ENCODE results near the gene KASH5.

Gene KASH5

DNA sequence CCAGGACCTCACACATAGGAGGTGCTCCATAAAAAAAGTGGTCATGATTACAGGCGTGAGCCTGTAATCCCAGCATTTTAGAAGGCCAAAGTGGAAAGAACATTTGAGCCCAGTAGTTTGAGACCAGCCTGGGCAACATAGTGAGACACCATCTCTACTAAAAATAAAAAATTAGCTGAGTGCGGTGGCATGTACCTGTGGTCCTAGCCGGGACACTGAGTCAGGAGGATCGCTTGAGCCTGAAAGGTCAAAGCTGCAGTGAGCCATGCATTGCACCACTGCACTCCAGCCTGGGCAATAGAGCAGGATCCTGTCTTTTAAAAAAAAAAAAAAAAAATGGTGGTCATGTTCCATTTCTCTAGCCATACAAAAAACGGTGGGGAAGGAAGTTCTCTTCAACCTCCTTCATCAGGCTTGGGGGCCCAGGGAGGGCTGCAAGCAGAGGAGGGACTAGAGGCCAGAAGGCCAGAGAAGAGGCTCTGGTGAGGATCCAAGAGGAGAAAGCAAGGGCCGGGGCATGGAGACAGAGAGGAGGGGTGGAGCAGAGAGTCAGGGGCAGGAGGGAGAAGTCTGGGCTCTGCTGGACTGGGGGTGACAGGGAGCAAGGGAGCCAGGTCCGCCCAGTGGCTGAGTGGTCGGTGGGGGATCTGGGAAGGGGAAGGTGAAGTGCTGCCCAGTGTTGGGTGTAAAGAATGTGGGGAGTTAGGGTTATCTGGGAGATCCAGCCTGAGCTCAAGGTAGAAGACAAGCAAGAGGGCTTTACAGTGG is 8.9 kb downstream of the KASH5 start:
- Histone ChIP-seq H3K27ac (ENCODE audit: low read length) (no peak overlapping the region), H3K27me3 (ENCODE audit: control insufficient read depth, insufficient read depth, low read length) (no peaks in the 10 kb centered on the region), H3K4me1 (ENCODE audit: control insufficient read depth, insufficient read depth, low read length) (peaks cover 3% of the 10 kb centered on the region), H3K4me3 (ENCODE audit: low read length) (no peak overlapping the region), H3K9me3 (ENCODE audit: control insufficient read depth, insufficient read depth, low read length) (no peaks in the 10 kb centered on the region), H3K36me3 (ENCODE audit: control insufficient read depth, insufficient read depth, low read length) (no peaks in the 10 kb centered on the region)
- no peak for DNase-seq (ENCODE audit: low read depth, low spot score)
- no CpG with 5 or more reads among the region's 8 CpGs for WGBS (ENCODE audit: insufficient coverage, insufficient read length)

DNA sequence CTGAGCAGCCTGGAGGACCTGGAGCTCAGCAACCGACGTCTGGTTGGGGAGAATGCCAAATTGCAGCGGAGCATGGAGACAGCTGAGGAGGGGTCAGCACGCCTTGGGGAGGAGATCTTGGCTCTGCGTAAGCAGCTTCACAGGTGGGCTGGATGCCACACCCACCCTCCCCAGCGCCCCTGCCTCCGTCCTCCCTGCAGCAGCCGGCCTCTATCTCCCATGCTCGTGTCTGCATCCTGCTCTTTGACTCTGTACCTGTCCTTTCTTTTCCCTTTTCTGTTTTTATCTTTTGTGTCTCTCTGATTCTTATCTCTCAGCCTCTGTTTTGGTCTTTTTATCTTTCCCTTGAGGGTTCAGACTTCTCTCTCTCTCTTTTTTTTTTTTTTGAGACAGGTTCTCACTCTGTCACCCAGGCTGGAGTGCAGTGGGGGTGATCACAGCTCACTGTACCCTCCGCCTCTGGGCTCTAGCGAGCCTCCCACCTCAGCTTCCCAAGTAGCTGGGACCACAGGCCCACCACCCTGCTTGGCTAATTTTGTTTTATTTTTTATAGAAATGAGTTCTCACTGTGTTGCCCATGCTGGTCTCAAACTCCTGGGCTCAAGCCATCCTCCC is 10.1 kb downstream of the KASH5 start:
- H3K4me3 ChIP-seq (ENCODE audit: low read length): no peak overlapping the region
- no peak for DNase-seq (ENCODE audit: low read depth, low spot score)
- no peaks in the 10 kb centered on the region for H3K36me3 ChIP-seq (ENCODE audit: control insufficient read depth, insufficient read depth, low read length)
- no CpG with 5 or more reads among the region's 11 CpGs for WGBS (ENCODE audit: insufficient coverage, insufficient read length)
- H3K27me3 ChIP-seq (ENCODE audit: control insufficient read depth, insufficient read depth, low read length): no peaks in the 10 kb centered on the region
- H3K9me3 ChIP-seq (ENCODE audit: control insufficient read depth, insufficient read depth, low read length): no peaks in the 10 kb centered on the region
- no peak overlapping the region for H3K27ac ChIP-seq (ENCODE audit: low read length)
- H3K4me1 ChIP-seq (ENCODE audit: control insufficient read depth, insufficient read depth, low read length): peaks cover 3% of the 10 kb centered on the region

DNA sequence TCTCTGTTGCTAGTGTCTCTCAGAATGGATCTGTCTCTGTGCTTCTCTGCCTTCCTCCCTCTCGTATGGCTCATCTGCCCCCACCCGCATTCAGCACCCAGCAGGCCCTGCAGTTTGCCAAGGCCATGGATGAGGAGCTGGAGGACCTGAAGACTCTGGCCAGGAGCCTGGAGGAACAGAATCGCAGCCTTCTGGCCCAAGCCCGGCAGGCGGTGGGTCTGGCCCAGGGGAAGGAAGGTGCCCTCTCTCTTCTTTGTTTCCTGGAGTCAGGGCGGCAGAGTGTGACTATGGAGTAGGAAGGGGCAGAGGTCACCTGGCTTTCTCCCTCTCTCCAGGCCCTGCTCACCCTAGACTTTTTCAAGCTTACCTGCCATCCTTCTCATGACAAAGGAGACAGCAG is 10.9 kb downstream of the KASH5 start:
- H3K9me3 ChIP-seq (ENCODE audit: control insufficient read depth, insufficient read depth, low read length): no peaks in the 10 kb centered on the region
- no peak for DNase-seq (ENCODE audit: low read depth, low spot score)
- no peak overlapping the region for H3K27ac ChIP-seq (ENCODE audit: low read length)
- no peak overlapping the region for H3K4me3 ChIP-seq (ENCODE audit: low read length)
- no peaks in the 10 kb centered on the region for H3K27me3 ChIP-seq (ENCODE audit: control insufficient read depth, insufficient read depth, low read length)
- H3K36me3 ChIP-seq (ENCODE audit: control insufficient read depth, insufficient read depth, low read length): no peaks in the 10 kb centered on the region
- WGBS (ENCODE audit: insufficient coverage, insufficient read length): no CpG with 5 or more reads among the region's 6 CpGs
- H3K4me1 ChIP-seq (ENCODE audit: control insufficient read depth, insufficient read depth, low read length): peaks cover 5% of the 10 kb centered on the region

DNA sequence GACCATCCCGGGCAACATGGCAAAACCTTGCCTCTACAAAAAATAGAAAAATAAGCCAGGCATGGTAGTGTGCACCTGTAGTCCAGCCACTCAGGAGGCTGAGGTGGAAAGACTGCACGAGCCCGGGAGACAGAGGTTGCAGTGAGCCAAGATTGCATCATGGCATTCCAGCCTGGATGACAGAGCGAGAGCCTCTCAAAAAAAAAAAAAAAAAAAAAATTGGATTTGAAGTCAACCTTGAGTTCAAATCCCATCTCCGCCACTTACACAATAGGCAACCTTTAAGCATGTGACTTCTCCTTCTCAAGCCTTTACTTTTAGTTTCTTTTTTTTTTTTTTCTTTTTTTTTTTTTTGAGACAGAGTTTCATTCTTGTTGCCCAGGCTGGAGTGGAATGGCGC is 12.0 kb downstream of the KASH5 start:
- DNase-seq (ENCODE audit: low read depth, low spot score): no peak
- Histone ChIP-seq H3K4me3 (ENCODE audit: low read length) (no peak overlapping the region), H3K27ac (ENCODE audit: low read length) (no peak overlapping the region), H3K9me3 (ENCODE audit: control insufficient read depth, insufficient read depth, low read length) (no peaks in the 10 kb centered on the region), H3K27me3 (ENCODE audit: control insufficient read depth, insufficient read depth, low read length) (no peaks in the 10 kb centered on the region), H3K4me1 (ENCODE audit: control insufficient read depth, insufficient read depth, low read length) (peaks cover 10% of the 10 kb centered on the region), H3K36me3 (ENCODE audit: control insufficient read depth, insufficient read depth, low read length) (no peaks in the 10 kb centered on the region)
- WGBS (ENCODE audit: insufficient coverage, insufficient read length): no CpG with 5 or more reads among the region's 6 CpGs

DNA sequence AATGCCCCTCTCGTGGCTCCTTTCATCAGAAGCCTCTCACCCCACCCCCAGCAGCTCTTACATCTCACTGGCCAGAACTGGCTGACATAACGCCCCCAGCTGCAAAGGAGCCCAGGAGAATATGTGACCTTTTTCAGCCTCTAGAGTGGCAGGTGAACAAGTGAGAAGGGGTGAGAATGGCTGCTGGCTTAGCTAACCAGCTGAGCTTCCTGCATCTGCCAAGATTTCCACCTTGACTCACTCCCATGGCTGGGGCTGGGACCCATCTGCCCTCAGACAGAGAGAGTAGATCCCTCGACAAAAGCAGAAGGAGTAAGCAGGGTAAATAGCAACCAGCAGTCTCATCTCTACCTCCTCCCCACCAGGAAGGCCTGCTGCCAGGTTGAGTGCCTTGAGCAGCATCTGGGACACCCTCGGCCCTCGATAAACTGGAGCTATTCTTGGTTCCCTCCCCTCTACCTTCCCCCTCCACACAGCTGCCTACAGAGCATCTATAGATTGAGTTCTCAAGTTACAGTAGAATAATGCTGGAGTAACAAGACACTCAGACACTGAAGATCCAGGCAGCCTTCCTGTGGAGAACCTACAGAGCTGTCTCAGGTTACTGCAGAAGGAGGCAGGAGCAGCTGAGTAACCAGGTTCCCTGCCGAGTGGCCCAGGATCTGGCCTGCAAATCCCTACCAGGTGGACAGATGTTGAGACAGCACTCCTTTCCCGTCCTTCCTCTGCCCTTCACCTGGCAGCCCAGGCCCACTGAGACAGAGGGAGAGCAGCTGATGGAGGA is 15.5 kb downstream of the KASH5 start:
- WGBS (ENCODE audit: insufficient coverage, insufficient read length): no CpG with 5 or more reads among the region's 7 CpGs
- H3K36me3 ChIP-seq (ENCODE audit: control insufficient read depth, insufficient read depth, low read length): no peaks in the 10 kb centered on the region
- H3K27ac ChIP-seq (ENCODE audit: low read length): no peak overlapping the region
- no peaks in the 10 kb centered on the region for H3K9me3 ChIP-seq (ENCODE audit: control insufficient read depth, insufficient read depth, low read length)
- no peaks in the 10 kb centered on the region for H3K27me3 ChIP-seq (ENCODE audit: control insufficient read depth, insufficient read depth, low read length)
- peak; percentile 92 for DNase-seq (ENCODE audit: low read depth, low spot score)
- no peak overlapping the region for H3K4me3 ChIP-seq (ENCODE audit: low read length)
- peaks cover 7% of the 10 kb centered on the region for H3K4me1 ChIP-seq (ENCODE audit: control insufficient read depth, insufficient read depth, low read length)

DNA sequence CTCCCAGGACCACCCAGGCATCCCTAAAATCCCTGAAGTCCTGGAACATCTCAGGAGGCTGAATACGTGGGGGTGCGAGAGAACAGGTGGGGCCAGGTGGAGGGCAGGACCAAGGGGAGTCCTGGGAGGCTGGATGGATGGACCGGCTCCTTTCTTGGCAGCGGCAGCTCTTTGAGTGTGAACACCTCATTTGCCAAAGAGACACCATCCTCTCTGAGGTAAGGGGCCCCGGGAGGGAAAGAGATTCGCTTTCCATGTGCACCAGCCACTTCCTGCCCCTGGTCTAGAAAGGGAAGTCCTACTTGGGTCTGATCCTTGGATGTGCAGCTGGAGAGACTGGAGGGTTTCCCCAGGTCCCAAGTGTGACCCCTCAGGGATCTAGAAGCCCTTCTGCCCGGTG is 19.0 kb downstream of the KASH5 start:
- no CpG with 5 or more reads among the region's 7 CpGs for WGBS (ENCODE audit: insufficient coverage, insufficient read length)
- no peaks in the 10 kb centered on the region for H3K27me3 ChIP-seq (ENCODE audit: control insufficient read depth, insufficient read depth, low read length)
- no peaks in the 10 kb centered on the region for H3K36me3 ChIP-seq (ENCODE audit: control insufficient read depth, insufficient read depth, low read length)
- no peak overlapping the region for H3K27ac ChIP-seq (ENCODE audit: low read length)
- peaks cover 7% of the 10 kb centered on the region for H3K4me1 ChIP-seq (ENCODE audit: control insufficient read depth, insufficient read depth, low read length)
- no peak for DNase-seq (ENCODE audit: low read depth, low spot score)
- H3K4me3 ChIP-seq (ENCODE audit: low read length): no peak overlapping the region
- no peaks in the 10 kb centered on the region for H3K9me3 ChIP-seq (ENCODE audit: control insufficient read depth, insufficient read depth, low read length)

DNA sequence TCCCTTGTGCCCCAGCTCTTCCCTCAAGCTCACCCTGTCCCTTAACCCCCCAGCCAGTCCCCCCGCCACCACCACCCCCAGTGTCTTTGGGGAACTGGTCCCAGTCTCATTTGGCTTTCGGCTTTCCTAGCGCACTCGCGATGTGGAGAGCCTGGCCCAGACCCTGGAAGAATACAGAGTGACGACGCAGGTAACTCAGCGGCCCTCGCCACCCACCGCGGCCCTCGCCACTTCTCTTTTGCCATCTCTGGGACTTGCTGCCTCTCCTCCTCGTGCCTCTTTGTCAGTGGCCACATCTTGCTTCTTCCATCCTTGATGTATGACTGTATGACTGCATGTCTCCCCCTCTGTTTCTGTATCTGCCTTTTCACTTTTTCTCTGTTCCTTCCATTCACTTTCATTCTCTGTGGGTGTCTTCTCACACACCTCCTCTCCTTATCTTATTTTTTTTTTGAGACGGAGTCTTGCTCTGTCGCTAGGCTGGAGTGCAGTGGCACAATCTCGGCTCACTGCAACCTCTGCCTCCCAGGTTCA is 19.5 kb downstream of the KASH5 start:
- Histone ChIP-seq H3K27me3 (ENCODE audit: control insufficient read depth, insufficient read depth, low read length) (no peaks in the 10 kb centered on the region), H3K4me1 (ENCODE audit: control insufficient read depth, insufficient read depth, low read length) (peaks cover 7% of the 10 kb centered on the region), H3K27ac (ENCODE audit: low read length) (no peak overlapping the region), H3K9me3 (ENCODE audit: control insufficient read depth, insufficient read depth, low read length) (no peaks in the 10 kb centered on the region), H3K4me3 (ENCODE audit: low read length) (no peak overlapping the region), H3K36me3 (ENCODE audit: control insufficient read depth, insufficient read depth, low read length) (no peaks in the 10 kb centered on the region)
- no peak for DNase-seq (ENCODE audit: low read depth, low spot score)
- WGBS (ENCODE audit: insufficient coverage, insufficient read length): no CpG with 5 or more reads among the region's 16 CpGs

DNA sequence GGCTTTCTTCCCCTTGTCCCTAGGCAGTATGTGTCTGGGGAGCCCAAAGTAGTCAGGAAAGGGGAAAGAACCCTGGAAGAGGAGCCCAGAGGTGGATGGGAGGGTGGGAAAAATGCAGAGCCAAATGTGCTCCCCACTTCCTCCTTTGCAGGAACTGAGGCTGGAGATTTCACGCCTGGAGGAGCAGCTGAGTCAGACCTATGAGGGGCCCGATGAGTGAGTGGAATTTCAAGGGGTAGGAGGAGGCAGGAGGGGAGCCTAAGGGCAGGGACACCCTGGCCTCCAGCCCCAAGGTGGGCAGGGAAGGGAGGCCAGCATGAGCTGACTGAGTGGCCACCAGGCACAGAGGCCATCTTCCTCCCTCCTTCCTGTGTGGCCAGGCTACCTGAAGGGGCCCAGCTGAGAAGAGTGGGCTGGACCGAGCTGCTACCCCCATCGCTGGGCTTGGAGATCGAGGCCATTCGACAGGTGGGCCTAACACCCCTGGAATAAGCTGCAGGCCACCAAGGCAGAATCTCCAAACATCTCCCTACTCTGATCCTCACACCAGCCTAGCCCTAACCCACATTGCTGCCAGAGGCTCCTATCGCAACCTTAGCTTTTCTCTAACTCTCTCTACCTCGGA is 20.9 kb downstream of the KASH5 start:
- Histone ChIP-seq H3K4me3 (ENCODE audit: low read length) (no peak overlapping the region), H3K27me3 (ENCODE audit: control insufficient read depth, insufficient read depth, low read length) (no peaks in the 10 kb centered on the region), H3K4me1 (ENCODE audit: control insufficient read depth, insufficient read depth, low read length) (peaks cover 5% of the 10 kb centered on the region), H3K9me3 (ENCODE audit: control insufficient read depth, insufficient read depth, low read length) (no peaks in the 10 kb centered on the region), H3K27ac (ENCODE audit: low read length) (no peak overlapping the region), H3K36me3 (ENCODE audit: control insufficient read depth, insufficient read depth, low read length) (no peaks in the 10 kb centered on the region)
- WGBS (ENCODE audit: insufficient coverage, insufficient read length): no CpG with 5 or more reads among the region's 8 CpGs
- no peak for DNase-seq (ENCODE audit: low read depth, low spot score)

DNA sequence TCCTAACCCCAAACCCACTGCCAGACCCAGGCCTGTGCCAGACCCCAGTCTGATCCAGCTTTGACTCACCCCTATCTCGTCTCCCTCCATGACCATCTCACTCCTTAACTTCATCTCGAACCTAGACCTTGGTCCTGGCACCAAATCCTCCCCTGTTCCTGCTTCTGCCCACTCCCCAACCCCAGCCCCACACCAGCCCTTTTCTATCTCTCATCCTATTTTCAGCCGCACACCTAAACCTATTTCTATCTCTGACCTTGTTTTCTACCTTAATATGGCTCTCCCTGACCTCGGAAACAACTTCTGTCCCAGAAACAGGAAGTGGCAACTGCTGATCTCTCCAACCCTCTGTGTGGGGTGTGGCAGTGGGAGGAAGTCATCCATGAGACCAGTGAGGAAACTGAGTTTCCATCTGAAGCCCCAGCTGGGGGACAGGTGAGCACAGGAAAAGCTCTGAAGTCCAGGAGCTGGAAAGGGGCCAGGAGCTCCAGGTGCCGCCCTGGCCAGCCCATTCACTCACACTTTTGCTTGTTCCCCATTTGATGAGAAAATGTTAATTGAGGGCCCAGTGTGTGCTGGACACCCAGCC is 21.5 kb downstream of the KASH5 start:
- no peaks in the 10 kb centered on the region for H3K27me3 ChIP-seq (ENCODE audit: control insufficient read depth, insufficient read depth, low read length)
- H3K36me3 ChIP-seq (ENCODE audit: control insufficient read depth, insufficient read depth, low read length): no peaks in the 10 kb centered on the region
- H3K27ac ChIP-seq (ENCODE audit: low read length): no peak overlapping the region
- no peak overlapping the region for H3K4me3 ChIP-seq (ENCODE audit: low read length)
- no peak for DNase-seq (ENCODE audit: low read depth, low spot score)
- H3K9me3 ChIP-seq (ENCODE audit: control insufficient read depth, insufficient read depth, low read length): no peaks in the 10 kb centered on the region
- H3K4me1 ChIP-seq (ENCODE audit: control insufficient read depth, insufficient read depth, low read length): no peaks in the 10 kb centered on the region
- no CpG with 5 or more reads among the region's 5 CpGs for WGBS (ENCODE audit: insufficient coverage, insufficient read length)
